GM19099 (cell line): ENCODE data around the gene PRR18.
A peak's percentile ranks its signal among the peaks of the same experiment; 100 is the strongest.

ENCODE experiments used
- POLR2A ChIP-seq: IDR thresholded peaks from 3 replicates; pipeline ENCODE4 v1.6.1; 2011; ENCODE audit warnings: low read depth; ENCODE audit not compliant: insufficient read length; ENCODE audit errors: extremely low read depth

The PRR18 gene

GRCh38 chr6:166315436-166315835 is 7.2 kb upstream of the PRR18 start:
- TF ChIP-seq POLR2A = no peak

DNA sequence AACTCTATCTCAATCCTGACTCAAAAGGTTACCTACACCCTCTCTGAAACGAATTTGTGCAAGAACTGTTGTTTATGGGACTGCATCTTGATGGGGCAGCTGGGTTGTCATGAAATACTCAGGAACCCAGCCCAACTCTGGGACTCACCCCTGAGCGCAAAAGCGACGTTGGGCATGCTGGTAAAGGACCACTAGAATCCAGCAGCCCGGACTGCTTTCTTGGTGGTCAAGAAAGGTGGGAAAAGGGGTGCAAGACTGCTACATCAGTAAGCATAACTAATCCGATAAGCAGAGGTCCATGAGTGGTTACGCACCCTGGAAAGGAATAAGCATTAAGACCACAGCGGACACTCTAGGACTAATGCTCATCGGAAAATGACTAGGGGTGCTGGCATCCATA is 6.3 kb upstream of the PRR18 start:
- no peak for TF ChIP-seq POLR2A

GRCh38 chr6:166313255-166314070 is 5.3 kb upstream of the PRR18 start:
- TF ChIP-seq POLR2A = no peak

GRCh38 chr6:166312832-166313231 is 4.6 kb upstream of the PRR18 start:
- TF ChIP-seq POLR2A = no peak

- TF ChIP-seq POLR2A = no peak
These were observed 2.4 kb upstream of the PRR18 start for GRCh38 chr6:166310634-166311033.

DNA sequence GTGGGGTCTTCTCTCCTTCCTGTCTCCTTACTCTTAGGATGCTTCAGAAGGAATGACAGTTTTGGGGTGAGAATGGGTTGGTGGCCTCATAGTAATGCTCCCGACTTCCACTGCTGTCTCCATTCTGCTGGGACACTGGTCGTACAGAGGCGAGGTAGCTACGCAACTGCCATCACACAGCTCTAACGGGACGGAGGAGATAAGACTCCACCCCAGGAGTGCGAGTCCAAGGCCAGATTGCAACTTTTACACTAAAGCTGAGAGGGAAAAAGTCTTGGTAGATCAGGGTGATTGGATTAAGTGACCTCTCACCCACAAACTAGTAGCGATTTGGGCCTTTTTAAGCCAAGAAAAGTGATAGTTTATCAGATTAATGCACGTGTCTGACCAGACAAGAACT is 1.8 kb upstream of the PRR18 start:
- TF ChIP-seq POLR2A = no peak

- peak; percentile 13 for TF ChIP-seq POLR2A
These were observed 787 bp upstream of the PRR18 start for GRCh38 chr6:166308769-166309589.

DNA sequence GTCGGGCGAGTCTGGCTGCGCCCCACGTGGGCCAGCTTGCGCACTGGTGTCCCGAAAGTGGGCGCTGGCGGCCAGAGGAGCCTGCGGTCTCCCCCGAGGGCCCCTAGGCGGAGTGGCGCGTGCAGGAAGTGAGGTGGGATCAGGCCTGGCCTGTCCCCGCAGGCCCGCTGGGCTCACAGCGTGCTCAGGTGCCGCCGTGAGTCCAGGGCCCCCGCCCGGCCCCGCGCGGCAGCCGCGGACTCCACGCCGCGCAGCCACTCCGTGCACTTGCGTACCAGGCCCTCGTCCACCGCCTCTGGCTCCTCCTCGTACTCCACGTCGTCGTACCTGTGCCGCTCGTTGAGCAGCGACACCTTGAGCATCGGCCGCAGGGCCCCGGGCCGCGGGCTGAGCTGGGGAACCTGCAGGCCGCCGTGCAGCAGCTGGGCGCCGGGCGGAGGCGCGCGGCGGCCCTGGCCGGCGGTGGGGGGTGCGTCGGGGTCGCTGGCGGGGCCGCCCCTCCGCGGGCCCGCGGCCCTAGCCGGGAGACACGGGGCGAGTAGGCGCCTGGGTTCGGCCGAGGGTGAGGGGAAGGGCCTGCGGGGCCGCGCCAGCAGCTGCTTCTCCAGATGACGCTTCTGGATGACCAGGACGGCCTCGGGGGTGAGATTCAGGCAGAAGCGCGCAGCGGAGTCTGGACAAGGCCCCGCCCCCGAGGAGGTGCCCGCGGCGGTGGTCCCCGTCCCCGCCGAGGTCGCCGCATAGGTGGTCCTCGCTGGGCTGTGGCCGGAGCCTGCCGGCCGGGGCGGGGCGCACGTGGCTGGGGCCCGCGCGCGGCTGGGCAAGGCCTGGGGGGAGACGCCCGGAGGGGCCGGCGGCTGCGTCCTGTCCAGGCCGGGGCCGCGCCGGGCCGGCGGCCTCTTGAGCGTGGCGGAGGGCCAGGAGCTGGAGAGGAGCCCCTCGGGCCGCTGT is 835 bp downstream of the PRR18 start:
- TF ChIP-seq POLR2A = peak; percentile 33

- TF ChIP-seq POLR2A = no peak
These were observed 1.7 kb downstream of the PRR18 start for GRCh38 chr6:166306378-166307081.

GRCh38 chr6:166305562-166306117 is 2.6 kb downstream of the PRR18 start:
- TF ChIP-seq POLR2A = no peak

DNA sequence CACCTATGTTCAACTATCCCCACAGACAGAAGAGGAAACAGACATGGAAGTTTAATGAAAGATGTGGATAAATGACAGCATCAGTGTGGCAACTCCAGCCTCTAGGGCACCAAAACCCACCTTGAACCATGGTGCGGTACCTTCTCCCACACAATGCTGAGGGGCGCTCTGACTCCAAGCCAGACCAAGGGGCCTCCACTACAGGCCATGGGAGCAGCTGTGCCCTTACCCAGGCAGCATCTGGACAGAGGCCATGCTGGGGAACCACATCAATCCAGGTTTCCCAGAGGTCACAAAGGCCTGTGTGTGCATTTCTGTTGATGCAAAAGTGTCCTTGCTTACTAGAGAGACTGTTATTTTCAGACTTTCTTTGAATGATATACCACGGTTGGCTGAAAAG is 4.1 kb downstream of the PRR18 start:
- TF ChIP-seq POLR2A = no peak

- TF ChIP-seq POLR2A = no peak
These were observed 6.3 kb downstream of the PRR18 start for GRCh38 chr6:166301611-166302529.
